ENCODE data around the gene RHBDF1.

Gene RHBDF1

DNA sequence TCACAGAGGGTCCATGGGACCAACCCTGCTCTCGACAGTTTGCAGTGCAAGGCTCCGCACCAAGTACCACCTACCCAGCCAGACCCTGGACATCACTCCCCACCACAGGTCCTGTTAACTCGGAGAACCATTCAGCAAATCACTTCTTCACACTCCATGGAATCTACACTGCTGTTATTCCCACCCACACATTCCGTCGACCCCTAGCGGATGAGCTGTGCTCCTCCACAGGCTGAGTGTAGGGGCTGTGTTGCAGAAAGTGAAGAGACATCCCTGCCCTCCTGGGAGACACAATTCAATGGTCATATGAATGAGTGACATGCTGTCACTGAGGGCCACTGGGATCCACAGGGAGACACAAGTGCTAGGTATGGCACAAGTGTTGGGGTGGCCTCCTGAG, 33.1 kb upstream of the RHBDF1 start:
- no peak for TF ChIP-seq TAF1 (IDR thresholded peaks at IDR 0.05; ENCODE audit: low read depth)
- no peak for TF ChIP-seq NFIC (IDR thresholded peaks at IDR 0.05)
- no peak for TF ChIP-seq CREB1 (IDR thresholded peaks at IDR 0.05; ENCODE audit: low read depth)
- no peak for TF ChIP-seq CEBPB (IDR thresholded peaks at IDR 0.05)
- TF ChIP-seq, protein P1, sequence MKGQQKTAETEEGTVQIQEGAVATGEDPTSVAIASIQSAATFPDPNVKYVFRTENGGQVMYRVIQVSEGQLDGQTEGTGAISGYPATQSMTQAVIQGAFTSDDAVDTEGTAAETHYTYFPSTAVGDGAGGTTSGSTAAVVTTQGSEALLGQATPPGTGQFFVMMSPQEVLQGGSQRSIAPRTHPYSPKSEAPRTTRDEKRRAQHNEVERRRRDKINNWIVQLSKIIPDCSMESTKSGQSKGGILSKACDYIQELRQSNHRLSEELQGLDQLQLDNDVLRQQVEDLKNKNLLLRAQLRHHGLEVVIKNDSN (IDR thresholded peaks at IDR 0.05), result no peak
- TF ChIP-seq, protein P2, sequence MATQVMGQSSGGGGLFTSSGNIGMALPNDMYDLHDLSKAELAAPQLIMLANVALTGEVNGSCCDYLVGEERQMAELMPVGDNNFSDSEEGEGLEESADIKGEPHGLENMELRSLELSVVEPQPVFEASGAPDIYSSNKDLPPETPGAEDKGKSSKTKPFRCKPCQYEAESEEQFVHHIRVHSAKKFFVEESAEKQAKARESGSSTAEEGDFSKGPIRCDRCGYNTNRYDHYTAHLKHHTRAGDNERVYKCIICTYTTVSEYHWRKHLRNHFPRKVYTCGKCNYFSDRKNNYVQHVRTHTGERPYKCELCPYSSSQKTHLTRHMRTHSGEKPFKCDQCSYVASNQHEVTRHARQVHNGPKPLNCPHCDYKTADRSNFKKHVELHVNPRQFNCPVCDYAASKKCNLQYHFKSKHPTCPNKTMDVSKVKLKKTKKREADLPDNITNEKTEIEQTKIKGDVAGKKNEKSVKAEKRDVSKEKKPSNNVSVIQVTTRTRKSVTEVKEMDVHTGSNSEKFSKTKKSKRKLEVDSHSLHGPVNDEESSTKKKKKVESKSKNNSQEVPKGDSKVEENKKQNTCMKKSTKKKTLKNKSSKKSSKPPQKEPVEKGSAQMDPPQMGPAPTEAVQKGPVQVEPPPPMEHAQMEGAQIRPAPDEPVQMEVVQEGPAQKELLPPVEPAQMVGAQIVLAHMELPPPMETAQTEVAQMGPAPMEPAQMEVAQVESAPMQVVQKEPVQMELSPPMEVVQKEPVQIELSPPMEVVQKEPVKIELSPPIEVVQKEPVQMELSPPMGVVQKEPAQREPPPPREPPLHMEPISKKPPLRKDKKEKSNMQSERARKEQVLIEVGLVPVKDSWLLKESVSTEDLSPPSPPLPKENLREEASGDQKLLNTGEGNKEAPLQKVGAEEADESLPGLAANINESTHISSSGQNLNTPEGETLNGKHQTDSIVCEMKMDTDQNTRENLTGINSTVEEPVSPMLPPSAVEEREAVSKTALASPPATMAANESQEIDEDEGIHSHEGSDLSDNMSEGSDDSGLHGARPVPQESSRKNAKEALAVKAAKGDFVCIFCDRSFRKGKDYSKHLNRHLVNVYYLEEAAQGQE (IDR thresholded peaks at IDR 0.05; ENCODE audit: low read depth), result no peak
- no peak for TF ChIP-seq FOXM1 (IDR thresholded peaks at IDR 0.05; ENCODE audit: borderline replicate concordance, low read depth)
- no peak for TF ChIP-seq TEAD4 (IDR thresholded peaks at IDR 0.05)
- no peak for TF ChIP-seq EP300 (IDR thresholded peaks at IDR 0.05; ENCODE audit: borderline replicate concordance)
- no peak for TF ChIP-seq ZBTB7A (IDR thresholded peaks at IDR 0.05; ENCODE audit: low read depth)
- TF ChIP-seq EGR1 (IDR thresholded peaks at IDR 0.05), result no peak
- TF ChIP-seq TCF12 (IDR thresholded peaks at IDR 0.05; ENCODE audit: low read depth), result no peak
- no peak for TF ChIP-seq YY1 (IDR thresholded peaks at IDR 0.05; ENCODE audit: low read depth)
- TF ChIP-seq RAD21 (IDR thresholded peaks at IDR 0.05; ENCODE audit: low read depth), result no peak
- TF ChIP-seq, protein P3, sequence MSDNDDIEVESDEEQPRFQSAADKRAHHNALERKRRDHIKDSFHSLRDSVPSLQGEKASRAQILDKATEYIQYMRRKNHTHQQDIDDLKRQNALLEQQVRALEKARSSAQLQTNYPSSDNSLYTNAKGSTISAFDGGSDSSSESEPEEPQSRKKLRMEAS (IDR thresholded peaks at IDR 0.05), result no peak

DNA sequence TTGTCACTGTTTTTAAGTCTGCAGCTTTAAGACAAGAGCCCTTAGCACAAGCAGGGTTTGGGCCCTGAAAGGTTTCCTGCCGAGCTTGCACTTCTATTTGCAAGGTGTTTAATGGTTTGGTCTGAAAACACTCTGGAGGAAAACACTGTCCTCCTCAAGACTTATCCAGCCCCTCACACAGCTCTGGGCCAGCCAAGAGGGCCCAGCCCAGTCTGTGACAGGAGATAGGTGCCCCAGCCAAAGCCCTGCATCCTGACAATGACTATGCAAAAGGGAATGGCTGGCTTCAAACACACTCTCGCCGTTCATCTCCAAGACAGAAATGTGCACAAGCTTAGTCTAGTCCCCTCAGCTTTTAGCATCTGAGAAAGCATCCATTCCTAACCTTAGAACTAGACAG, 32.5 kb upstream of the RHBDF1 start:
- no peak for TF ChIP-seq TEAD4 (IDR thresholded peaks at IDR 0.05)
- no peak for TF ChIP-seq FOXM1 (IDR thresholded peaks at IDR 0.05; ENCODE audit: borderline replicate concordance, low read depth)
- no peak for TF ChIP-seq CREB1 (IDR thresholded peaks at IDR 0.05; ENCODE audit: low read depth)
- TF ChIP-seq YY1 (IDR thresholded peaks at IDR 0.05; ENCODE audit: low read depth), result no peak
- no peak for TF ChIP-seq TCF12 (IDR thresholded peaks at IDR 0.05; ENCODE audit: low read depth)
- no peak for TF ChIP-seq EP300 (IDR thresholded peaks at IDR 0.05; ENCODE audit: borderline replicate concordance)
- TF ChIP-seq RAD21 (IDR thresholded peaks at IDR 0.05; ENCODE audit: low read depth), result no peak
- no peak for TF ChIP-seq CEBPB (IDR thresholded peaks at IDR 0.05)
- no peak for TF ChIP-seq NFIC (IDR thresholded peaks at IDR 0.05)
- TF ChIP-seq, protein P2 (IDR thresholded peaks at IDR 0.05; ENCODE audit: low read depth), result no peak
- TF ChIP-seq, protein P3 (IDR thresholded peaks at IDR 0.05), result no peak
- no peak for TF ChIP-seq ZBTB7A (IDR thresholded peaks at IDR 0.05; ENCODE audit: low read depth)

GRCh38 chr16:104355-104754, 31.9 kb upstream of the RHBDF1 start:
- TF ChIP-seq CEBPB (IDR thresholded peaks at IDR 0.05), result no peak
- TF ChIP-seq, protein P2 (IDR thresholded peaks at IDR 0.05; ENCODE audit: low read depth), result no peak
- no peak for TF ChIP-seq RAD21 (IDR thresholded peaks at IDR 0.05; ENCODE audit: low read depth)
- TF ChIP-seq TAF1 (IDR thresholded peaks at IDR 0.05; ENCODE audit: low read depth), result no peak
- TF ChIP-seq, protein P3 (IDR thresholded peaks at IDR 0.05), result no peak
- TF ChIP-seq FOXM1 (IDR thresholded peaks at IDR 0.05; ENCODE audit: borderline replicate concordance, low read depth), result no peak
- TF ChIP-seq TCF12 (IDR thresholded peaks at IDR 0.05; ENCODE audit: low read depth), result no peak
- TF ChIP-seq TEAD4 (IDR thresholded peaks at IDR 0.05), result no peak
- TF ChIP-seq YY1 (IDR thresholded peaks at IDR 0.05; ENCODE audit: low read depth), result no peak
- TF ChIP-seq, protein P1 (IDR thresholded peaks at IDR 0.05), result no peak
- no peak for TF ChIP-seq EGR1 (IDR thresholded peaks at IDR 0.05)
- TF ChIP-seq NFIC (IDR thresholded peaks at IDR 0.05), result no peak
- TF ChIP-seq EP300 (IDR thresholded peaks at IDR 0.05; ENCODE audit: borderline replicate concordance), result no peak
